ENCODE data around the gene FAM181A.

FAM181A gene

DNA sequence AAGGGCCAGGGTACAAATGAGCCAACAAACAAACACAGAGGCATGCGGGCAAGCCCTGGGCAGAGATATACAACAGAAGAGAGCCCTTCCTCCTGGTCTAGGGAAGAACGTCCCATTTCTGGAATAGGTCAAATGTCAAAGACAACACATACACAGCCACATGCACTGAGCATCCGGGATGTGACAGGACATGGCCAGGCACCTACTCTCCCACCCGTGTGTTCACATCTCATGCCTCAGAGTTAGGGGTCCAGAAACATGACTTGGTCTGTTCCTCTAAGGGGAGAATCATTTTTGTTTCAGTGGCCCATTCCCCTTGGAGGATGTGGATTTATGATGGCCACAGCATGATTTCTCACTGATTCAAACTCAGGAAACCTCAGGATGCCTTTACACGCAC, 50.0 kb downstream of the FAM181A start:
- DNase-seq (ENCODE audit: low read depth in 2 of 2, low spot score in 1 of 2), result no peak

DNA sequence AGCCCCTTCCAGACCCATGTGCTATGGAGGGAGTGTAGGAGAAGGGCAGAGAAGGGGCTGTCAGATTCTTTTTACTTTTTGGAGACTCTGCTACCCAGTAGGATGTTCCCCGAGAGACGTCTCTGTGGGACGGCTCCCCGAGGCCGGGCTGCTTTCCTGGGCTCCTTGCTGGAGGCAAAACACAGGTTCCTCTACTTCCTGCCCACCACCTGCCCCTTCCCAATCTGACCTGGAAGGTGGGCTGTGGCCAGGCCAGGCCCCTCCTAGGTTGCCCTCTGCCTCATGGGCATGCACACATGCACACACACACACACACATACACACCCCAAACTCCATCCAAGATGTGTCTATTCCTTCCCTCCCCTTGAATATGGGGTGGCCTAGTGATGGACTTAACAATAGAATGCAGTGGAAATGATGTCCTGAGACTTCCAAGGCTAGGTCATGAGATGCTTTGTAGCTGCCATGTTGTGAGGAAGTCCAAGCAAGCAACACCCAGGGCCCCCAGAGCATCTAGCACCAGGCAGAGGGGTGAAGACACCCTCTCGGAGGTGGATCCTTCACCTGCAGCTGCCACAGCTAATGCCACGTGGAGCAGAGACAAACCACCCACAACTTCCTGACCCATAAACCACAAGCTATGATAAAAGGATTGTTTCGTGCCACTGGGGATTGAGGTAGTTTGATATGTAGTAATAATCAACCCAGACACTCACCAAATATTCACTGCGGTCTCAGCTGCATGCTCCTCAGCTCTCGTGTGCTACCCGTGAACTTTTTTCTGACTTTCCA, 50.8 kb downstream of the FAM181A start:
- DNase-seq (ENCODE audit: low read depth in 2 of 2, low spot score in 1 of 2), result peak in 1 of 2 donors; percentile 39

DNA sequence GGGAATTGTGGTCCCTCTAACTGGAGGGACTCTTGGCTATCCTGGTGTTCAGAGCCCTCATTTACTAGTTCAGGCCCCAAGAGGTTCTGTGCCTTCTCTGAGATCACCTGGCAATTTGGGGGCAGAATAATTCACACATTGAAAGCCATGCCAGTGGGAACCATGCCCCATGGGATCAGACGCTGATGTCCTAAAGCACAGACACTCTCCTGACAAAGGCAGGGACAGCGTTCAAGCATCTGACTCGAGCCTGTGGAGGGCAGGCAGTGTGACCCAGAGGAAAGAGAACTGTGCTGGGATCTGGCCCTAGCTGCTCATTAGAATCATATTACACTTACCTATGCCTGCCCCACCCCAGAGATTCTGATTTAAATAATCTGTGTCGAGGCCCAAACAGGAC, 51.6 kb downstream of the FAM181A start:
- no peak for DNase-seq (ENCODE audit: low read depth in 2 of 2, low spot score in 1 of 2)
